Heart right ventricle (tissue), 16 donors: ENCODE results near the gene HMGXB3. TPM values are rescaled to one million over a fixed set of nuclear protein-coding genes. Genes with fewer than 3 reads are reported as not detected.
A peak's percentile ranks its signal among the peaks of the same experiment; 100 is the strongest.

Experiments
- ATAC-seq, 8 donors: fragments of 200-7000 bp; cut with Tn5 transposase; one replicate each; pipeline ENCODE4 v1.9.1; 2020; ENCODE audit warnings: mild to moderate bottlenecking in 8 of 8, moderate library complexity in 8 of 8, moderate number of reproducible peaks in 1 of 8
- DNase-seq, 2 donors: peaks; one replicate each; pipeline ENCODE4 v3.0.0-alpha.2; 2020
- H3K27ac ChIP-seq, 10 donors: fragments of 200-600 bp; sonication (generic) in 2 of 10; one replicate each; pipeline versions ENCODE4 v1.5.0 to v1.8.0; 2020 to 2022; ENCODE audit warnings: mild to moderate bottlenecking in 3 of 10
- H3K27me3 ChIP-seq, 7 donors: fragments of 200-600 bp; one replicate each; pipeline ENCODE4 v1.8.0; 2021 to 2022; ENCODE audit warnings: mild to moderate bottlenecking in 2 of 7
- H3K36me3 ChIP-seq, 9 donors: fragments of 200-600 bp; sonication (generic) in 1 of 9; one replicate each; pipeline versions ENCODE4 v1.5.0 to v1.8.0; 2020 to 2022; ENCODE audit warnings: mild to moderate bottlenecking in 2 of 9
- H3K4me1 ChIP-seq, 9 donors: fragments of 200-600 bp; sonication (generic) in 1 of 9; one replicate each; pipeline versions ENCODE4 v1.5.0 to v1.8.0; 2020 to 2022; ENCODE audit warnings: mild to moderate bottlenecking in 4 of 9
- H3K4me3 ChIP-seq, 10 donors: fragments of 200-600 bp; sonication (generic) in 2 of 10; one replicate each; pipeline versions ENCODE4 v1.5.0 to v1.8.0; 2020 to 2022; ENCODE audit warnings: mild to moderate bottlenecking in 7 of 10, moderate library complexity in 2 of 10
- H3K9me3 ChIP-seq, 11 donors: fragments of 200-600 bp in 10 of 11; sonication (generic) in 2 of 11; one replicate each; pipeline versions ENCODE4 v1.5.0 to v1.8.0; 2013 to 2022; ENCODE audit warnings: mild to moderate bottlenecking in 2 of 11, control low read depth in 1 of 11, moderate library complexity in 1 of 11
- WGBS, 2 donors: extraction: QIAGEN DNeasy Blood & Tissue Kit; methylation state at CpG; one replicate each; pipeline ENCODE4 v1.1.7; 2013; ENCODE audit warnings: inconsistent platforms in 1 of 2; 5-methylcytosine and 5-hydroxymethylcytosine counted together
- intact Hi-C, 10 donors: fragments of 100-400 bp; cut with DNase I; formaldehyde crosslinking; loops; one replicate each; pipeline versions ENCODE4 v1.11.1 to v1.14.2; 2022
- long read RNA-seq, 3 donors: library from polyadenylated mRNA; unstranded; transcript quantifications; one replicate each; pipeline ENCODE4 v2.0.0, GENCODE V29; 2020 to 2021
- polyA plus RNA-seq, 2 donors: library from polyadenylated mRNA; stranded (reverse); fragments of 200-250 nt; gene quantifications; one replicate each; pipeline ENCODE4 v1.2.3, GENCODE V29; 2013
- total RNA-seq, 10 donors: library from RNA; stranded (reverse); fragmentation: NEBNext Ultra II Directional in 3 of 10; extraction: Animal tissue kit (Norgen Biotek cat#: 25700) in 3 of 10; gene quantifications; one replicate each; pipeline versions ENCODE4 v1.2.1 to v1.2.4, GENCODE V29; 2021 to 2023
- TF ChIP-seq, protein P1 (sequence below), 9 donors: fragments of 200-600 bp; sonication (generic) in 2 of 9; IDR thresholded peaks; one replicate each; pipeline versions ENCODE4 v1.5.0 to v1.8.0; 2021 to 2022; ENCODE audit warnings: antibody characterized with exemption in 9 of 9, mild to moderate bottlenecking in 5 of 9, moderate library complexity in 1 of 9
- donor health status: Arrhythmogenic right ventricular cardiomyopathy.
- donor health status: ischemic (EF 13 %, LVEDD 7.1; RV severe dilation, severe dysfunction).
- donor health status: healthy with polysubstance abuse.
- donor health status: DM: no; HTN: yes; CAD: no.
- donor health status: DM: no; HTN: no; CAD: no.
- donor health status: ischemic (EF 25% LVEDD 6.9; RV normal size, moderate dysfunction).
- donor health status: ischemic (EF 25% LVEDD 5.7; RV mildly dilated, moderate dysfunction).
- donor health status: healthy.
- donor health status: DM: yes; HTN: yes; CAD: no.
- donor health status: Ischemic cardiomyopathy.
- donor health status: ischemic (EF 35%, LVEDD 5.7; RV mildly dilated, moderate dysfunction).
- donor health status: nonischemic (EF 11% LVEDD 7.7; RV severe dilation, severe dysfunction).
- donor health status: DM: yes; HTN: yes; CAD: no.
- donor health status: PGD.
- donor health status: ischemic (EF 29% LVEDD 5.4; RV normal size, mild dysfunction).
- donor health status: nonischemic (EF 23%, LVEDD 6.1; RV moderate dilation, normal function).

Gene HMGXB3, protein sequence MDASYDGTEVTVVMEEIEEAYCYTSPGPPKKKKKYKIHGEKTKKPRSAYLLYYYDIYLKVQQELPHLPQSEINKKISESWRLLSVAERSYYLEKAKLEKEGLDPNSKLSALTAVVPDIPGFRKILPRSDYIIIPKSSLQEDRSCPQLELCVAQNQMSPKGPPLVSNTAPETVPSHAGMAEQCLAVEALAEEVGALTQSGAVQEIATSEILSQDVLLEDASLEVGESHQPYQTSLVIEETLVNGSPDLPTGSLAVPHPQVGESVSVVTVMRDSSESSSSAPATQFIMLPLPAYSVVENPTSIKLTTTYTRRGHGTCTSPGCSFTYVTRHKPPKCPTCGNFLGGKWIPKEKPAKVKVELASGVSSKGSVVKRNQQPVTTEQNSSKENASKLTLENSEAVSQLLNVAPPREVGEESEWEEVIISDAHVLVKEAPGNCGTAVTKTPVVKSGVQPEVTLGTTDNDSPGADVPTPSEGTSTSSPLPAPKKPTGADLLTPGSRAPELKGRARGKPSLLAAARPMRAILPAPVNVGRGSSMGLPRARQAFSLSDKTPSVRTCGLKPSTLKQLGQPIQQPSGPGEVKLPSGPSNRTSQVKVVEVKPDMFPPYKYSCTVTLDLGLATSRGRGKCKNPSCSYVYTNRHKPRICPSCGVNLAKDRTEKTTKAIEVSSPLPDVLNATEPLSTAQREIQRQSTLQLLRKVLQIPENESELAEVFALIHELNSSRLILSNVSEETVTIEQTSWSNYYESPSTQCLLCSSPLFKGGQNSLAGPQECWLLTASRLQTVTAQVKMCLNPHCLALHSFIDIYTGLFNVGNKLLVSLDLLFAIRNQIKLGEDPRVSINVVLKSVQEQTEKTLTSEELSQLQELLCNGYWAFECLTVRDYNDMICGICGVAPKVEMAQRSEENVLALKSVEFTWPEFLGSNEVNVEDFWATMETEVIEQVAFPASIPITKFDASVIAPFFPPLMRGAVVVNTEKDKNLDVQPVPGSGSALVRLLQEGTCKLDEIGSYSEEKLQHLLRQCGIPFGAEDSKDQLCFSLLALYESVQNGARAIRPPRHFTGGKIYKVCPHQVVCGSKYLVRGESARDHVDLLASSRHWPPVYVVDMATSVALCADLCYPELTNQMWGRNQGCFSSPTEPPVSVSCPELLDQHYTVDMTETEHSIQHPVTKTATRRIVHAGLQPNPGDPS (N-terminal part only)
- 10 to 100 TPM; 12.7 to 17.8 (median 14.9) TPM for total RNA-seq
- polyA plus RNA-seq, result 10 to 100 TPM; 12.8 to 17.9 TPM
- long read RNA-seq, donor 1, full-length matches to known transcripts, result 12 of 27 reads
- long read RNA-seq, donor 1, partial matches to known transcripts, result 11 of 27 reads
- long read RNA-seq, donor 1, other reads (novel, unspliced or antisense), result 4 of 27 reads
- long read RNA-seq, donor 2, full-length matches to known transcripts, result 11 of 32 reads
- long read RNA-seq, donor 2, partial matches to known transcripts, result 18 of 32 reads
- long read RNA-seq, donor 2, other reads (novel, unspliced or antisense), result 3 of 32 reads
- long read RNA-seq, donor 3, full-length matches to known transcripts, result 14 of 39 reads
- long read RNA-seq, donor 3, partial matches to known transcripts, result 20 of 39 reads
- long read RNA-seq, donor 3, other reads (novel, unspliced or antisense), result 5 of 39 reads

DNA sequence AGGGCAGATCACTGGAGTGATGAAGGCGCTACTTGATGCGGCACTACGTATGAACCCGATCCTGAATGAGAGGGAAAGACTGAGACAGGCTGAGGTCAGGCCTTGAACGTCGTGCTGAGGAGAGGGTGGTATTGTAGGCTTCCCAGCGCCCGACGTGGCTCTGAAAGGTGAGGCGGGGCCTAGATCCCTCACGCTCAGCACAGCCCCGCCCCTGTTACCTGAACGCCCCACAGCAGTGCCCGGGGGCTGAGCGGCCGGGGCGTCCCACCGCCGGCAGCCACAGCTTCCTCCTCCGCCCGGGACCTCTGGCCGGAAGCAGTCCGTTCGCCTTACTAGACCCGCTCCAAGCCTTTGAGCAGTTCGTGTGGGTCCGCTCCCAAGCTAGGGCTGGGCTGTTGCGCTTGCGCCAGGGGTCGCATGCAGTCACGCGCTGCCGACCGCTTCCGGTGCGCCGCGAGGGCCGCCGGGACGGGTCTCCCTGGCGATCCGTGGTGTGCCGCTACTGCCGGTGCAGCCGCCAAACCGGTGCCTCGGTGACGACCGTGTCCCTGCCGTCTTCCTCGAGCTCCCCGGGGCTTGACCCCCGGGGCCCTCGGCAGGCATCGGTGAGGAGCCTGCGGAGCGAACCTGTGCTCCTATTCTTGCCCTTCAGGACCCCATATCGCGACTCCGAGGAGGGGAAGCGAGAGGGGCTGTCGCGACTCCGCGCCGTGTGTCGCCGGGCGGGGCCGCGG is at the start of gene HMGXB3, which contains the start of gene TIGD6:
Gene HMGXB3, plus strand, starts transcription at position 484 of the 734 bp plus-strand sequence. CDS start 4,114 bp downstream, outside the sequence.
Gene TIGD6, minus strand, starts transcription at position 399 of the 734 bp plus-strand sequence. CDS start 4,306 bp downstream, outside the sequence.
- DNase-seq, result peak; percentile 93
- ATAC-seq, result peak; percentile 96 to 98 (median 96)
- Histone ChIP-seq H3K4me3 (peak within 1 kb of the TSS; percentile 72 to 100 (median 98)), H3K36me3 (peaks cover 0 to 39% (median 6%) of the 10 kb centered on the region in 9 donors), H3K9me3 (no peaks in the 10 kb centered on the region), H3K4me1 (peaks cover 7 to 45% (median 35%) of the 10 kb centered on the region in 9 donors), H3K27ac (peak within 1 kb of the TSS; percentile 83 to 97 (median 95)), H3K27me3 (no peaks in the 10 kb centered on the region)
- 0% methylated on average over 72 of the region's 72 CpGs for WGBS, 2 donors
- intact Hi-C loops, result no loop called here
- TF ChIP-seq, protein P1, sequence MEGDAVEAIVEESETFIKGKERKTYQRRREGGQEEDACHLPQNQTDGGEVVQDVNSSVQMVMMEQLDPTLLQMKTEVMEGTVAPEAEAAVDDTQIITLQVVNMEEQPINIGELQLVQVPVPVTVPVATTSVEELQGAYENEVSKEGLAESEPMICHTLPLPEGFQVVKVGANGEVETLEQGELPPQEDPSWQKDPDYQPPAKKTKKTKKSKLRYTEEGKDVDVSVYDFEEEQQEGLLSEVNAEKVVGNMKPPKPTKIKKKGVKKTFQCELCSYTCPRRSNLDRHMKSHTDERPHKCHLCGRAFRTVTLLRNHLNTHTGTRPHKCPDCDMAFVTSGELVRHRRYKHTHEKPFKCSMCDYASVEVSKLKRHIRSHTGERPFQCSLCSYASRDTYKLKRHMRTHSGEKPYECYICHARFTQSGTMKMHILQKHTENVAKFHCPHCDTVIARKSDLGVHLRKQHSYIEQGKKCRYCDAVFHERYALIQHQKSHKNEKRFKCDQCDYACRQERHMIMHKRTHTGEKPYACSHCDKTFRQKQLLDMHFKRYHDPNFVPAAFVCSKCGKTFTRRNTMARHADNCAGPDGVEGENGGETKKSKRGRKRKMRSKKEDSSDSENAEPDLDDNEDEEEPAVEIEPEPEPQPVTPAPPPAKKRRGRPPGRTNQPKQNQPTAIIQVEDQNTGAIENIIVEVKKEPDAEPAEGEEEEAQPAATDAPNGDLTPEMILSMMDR (IDR thresholded peaks at IDR 0.05), result peak in 7 of 9 donors; percentile 9 to 40 (median 14)

DNA sequence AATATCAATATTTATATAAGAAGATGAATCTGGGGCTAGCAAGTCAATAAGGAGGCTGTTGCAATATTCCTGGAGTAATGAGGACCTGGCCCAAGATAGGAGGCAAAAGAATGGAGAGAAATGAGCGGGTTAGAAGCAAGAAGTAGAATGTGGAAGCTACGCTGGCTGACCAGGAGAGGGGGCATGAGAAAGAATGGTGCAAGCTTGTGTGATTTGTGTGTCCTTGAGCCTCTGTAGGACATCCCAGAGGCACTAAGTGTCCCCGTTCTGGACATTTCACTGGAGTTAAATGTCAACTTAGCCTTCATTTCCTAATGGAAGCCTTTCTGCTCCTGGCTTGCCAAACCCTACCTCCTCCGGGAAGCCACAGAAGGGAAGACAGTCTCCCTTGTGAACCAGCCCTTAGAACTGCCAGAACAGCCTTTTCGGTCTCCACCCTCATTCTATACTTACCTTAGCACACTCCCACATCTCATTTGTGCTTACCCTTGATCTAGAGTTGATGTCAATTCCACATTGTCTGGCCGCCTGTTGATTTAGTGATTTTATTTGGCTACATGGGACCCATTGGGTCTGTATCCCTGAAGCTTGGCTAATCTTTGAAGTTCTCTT is 49.3 kb upstream of the HMGXB3 start:
- 72 to 78% methylated on average over 6 of the region's 6 CpGs for WGBS, 2 donors
- H3K36me3 ChIP-seq, result no peaks in the 10 kb centered on the region
- ATAC-seq (no peak), DNase-seq (no peak)
- no peaks in the 10 kb centered on the region for H3K4me1 ChIP-seq
- intact Hi-C loops, result no loop called here
- TF ChIP-seq, protein P1 (IDR thresholded peaks at IDR 0.05), result no peak
- H3K9me3 ChIP-seq, result no peaks in the 10 kb centered on the region
- no peak overlapping the region for H3K27ac ChIP-seq
- H3K27me3 ChIP-seq, result peaks cover 0 to 3% (median 0%) of the 10 kb centered on the region in 7 donors
- no peak overlapping the region for H3K4me3 ChIP-seq

DNA sequence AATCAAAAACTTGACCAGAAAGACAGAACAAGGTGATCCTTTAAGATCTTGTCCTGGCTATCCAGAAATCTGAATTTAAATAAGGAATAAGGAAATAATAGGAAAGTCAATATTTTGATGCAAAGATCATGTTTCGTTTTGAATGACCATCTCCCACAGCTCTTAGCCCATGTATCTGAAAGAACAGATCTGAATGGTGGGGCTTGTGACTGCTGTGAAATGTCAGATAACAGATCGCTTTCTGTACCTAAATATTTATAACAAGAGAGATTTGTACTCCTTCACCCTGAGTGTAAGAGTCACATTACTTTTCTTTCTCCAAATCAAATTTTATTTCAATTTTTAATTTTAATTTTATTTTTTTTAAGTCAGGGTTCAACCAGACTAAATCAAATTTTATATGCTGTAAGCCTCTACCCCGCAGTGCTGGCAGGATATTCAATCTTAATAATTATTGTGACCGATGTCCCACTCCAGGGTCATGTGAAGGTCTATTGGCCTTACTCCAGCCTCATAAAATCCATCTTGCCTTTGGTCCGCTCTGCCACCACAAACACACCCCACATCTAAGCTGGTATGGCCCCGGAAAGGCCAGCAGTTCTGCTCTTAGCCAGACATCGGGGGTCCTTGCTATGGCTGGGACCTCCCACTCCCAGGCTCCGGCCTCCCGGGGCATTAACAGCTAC is 47.0 kb upstream of the HMGXB3 start:
- no peaks in the 10 kb centered on the region for H3K9me3 ChIP-seq
- ATAC-seq (no peak), DNase-seq (no peak)
- H3K4me1 ChIP-seq, result no peaks in the 10 kb centered on the region
- no peaks in the 10 kb centered on the region for H3K36me3 ChIP-seq
- H3K4me3 ChIP-seq, result no peak overlapping the region
- WGBS, 2 donors, result 89 to 90% methylated on average over 9 of the region's 9 CpGs
- H3K27ac ChIP-seq, result no peak overlapping the region
- TF ChIP-seq, protein P1 (IDR thresholded peaks at IDR 0.05), result no peak
- intact Hi-C loops, result no loop called here
- H3K27me3 ChIP-seq, result no peaks in the 10 kb centered on the region
